ENCODE results near the gene TM4SF4.

TM4SF4 gene

DNA sequence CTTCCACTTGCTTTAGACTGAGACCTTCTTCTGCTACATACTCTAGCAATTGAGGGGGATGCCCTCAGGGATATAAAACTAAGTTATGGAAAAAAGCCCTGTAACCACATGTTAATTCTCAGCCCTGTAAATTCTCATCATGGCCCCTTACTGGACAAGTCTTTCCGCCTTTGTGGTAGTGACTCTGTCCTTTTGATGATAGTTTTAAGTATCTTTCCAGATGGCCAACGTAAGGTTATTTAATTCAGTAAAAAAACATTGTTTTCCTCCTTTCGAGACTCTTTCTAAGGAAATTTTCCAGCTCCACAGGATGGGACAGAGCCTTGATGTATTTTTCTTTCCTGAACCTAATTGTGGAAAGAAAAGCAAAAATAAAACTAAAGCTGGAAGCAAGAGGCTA lies 25.3 kb upstream of the TM4SF4 start:
- Histone ChIP-seq H3K27ac (ENCODE audit: low read depth, low read length) (no peak overlapping the region), H3K4me3 (ENCODE audit: insufficient read depth, low read length, poor library complexity, severe bottlenecking) (no peak overlapping the region), H3K9ac (ENCODE audit: low read length) (no peak overlapping the region), H3F3A (ENCODE audit: insufficient read depth) (no peaks in the 10 kb centered on the region), H3K4me2 (ENCODE audit: low read depth, low read length, poor library complexity, severe bottlenecking) (no peak overlapping the region), H3K36me3 (ENCODE audit: low read length) (no peaks in the 10 kb centered on the region), H3K9me3 (ENCODE audit: insufficient read depth, low read length) (peaks cover 7% of the 10 kb centered on the region; the same call in 1 of the 2 replicates), H2AFZ (ENCODE audit: low read depth, low read length, severe bottlenecking) (no peak overlapping the region), H3K79me2 (ENCODE audit: insufficient read depth, low read length) (no peaks in the 10 kb centered on the region), H3K27me3 (ENCODE audit: low read length) (no peaks in the 10 kb centered on the region), H4K20me1 (ENCODE audit: low read depth, low read length) (no peaks in the 10 kb centered on the region), H3K9me2 (replicated peaks; ENCODE audit: insufficient read depth, low read length) (no peaks in the 10 kb centered on the region)
- TF ChIP-seq EZH2phosphoT487 (conservative IDR thresholded peaks at IDR 0.05; ENCODE audit: low read length) = no peak
- TF ChIP-seq, protein P1, sequence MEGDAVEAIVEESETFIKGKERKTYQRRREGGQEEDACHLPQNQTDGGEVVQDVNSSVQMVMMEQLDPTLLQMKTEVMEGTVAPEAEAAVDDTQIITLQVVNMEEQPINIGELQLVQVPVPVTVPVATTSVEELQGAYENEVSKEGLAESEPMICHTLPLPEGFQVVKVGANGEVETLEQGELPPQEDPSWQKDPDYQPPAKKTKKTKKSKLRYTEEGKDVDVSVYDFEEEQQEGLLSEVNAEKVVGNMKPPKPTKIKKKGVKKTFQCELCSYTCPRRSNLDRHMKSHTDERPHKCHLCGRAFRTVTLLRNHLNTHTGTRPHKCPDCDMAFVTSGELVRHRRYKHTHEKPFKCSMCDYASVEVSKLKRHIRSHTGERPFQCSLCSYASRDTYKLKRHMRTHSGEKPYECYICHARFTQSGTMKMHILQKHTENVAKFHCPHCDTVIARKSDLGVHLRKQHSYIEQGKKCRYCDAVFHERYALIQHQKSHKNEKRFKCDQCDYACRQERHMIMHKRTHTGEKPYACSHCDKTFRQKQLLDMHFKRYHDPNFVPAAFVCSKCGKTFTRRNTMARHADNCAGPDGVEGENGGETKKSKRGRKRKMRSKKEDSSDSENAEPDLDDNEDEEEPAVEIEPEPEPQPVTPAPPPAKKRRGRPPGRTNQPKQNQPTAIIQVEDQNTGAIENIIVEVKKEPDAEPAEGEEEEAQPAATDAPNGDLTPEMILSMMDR (IDR thresholded peaks at IDR 0.05; ENCODE audit: insufficient read depth, low read length, poor library complexity, severe bottlenecking) = no peak

DNA sequence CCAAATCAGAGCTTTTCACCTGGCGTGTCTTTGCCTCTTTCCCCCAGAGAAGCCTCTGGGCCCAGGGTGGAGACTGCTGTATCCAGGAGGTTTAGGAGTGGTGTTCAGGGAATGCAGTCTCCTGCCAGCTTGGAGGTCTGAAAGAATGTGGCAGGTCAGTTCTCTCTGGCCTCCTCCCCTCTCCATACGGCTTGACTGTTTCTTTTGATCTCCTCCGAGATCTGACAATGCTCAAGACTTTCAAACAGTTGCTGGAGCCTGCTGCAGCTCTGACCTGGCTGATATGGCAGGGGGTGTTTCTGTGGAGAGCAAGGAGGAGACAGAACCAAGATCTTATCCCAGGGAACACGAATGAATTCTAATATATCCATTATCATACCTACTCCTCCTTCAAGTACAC lies 24.7 kb upstream of the TM4SF4 start:
- Histone ChIP-seq H3K9me3 (ENCODE audit: insufficient read depth, low read length) (peaks cover 7% of the 10 kb centered on the region; the same call in 1 of the 2 replicates), H3K27ac (ENCODE audit: low read depth, low read length) (no peak overlapping the region), H3K4me2 (ENCODE audit: low read depth, low read length, poor library complexity, severe bottlenecking) (no peak overlapping the region)

DNA sequence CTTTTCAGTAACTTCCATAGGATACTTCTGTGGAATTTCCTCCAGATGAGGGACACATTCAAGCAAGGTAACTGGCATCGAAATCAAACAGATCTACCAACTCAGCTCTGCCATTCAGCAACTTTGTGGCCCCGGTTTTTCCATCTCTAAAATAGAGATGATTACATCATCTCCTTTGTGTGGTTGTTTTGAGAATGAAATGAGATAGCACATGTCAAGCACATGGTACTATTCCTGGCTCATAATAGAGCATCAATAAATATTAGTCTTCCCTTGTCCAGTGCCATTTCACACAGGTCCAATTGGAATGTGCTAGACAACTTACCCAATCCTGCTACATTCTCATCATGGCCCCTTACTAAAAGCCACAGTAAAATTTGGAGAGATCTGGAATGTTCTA lies 24.2 kb upstream of the TM4SF4 start:
- H4K20me1 ChIP-seq (ENCODE audit: low read depth, low read length) = no peaks in the 10 kb centered on the region
- TF ChIP-seq EZH2phosphoT487 (conservative IDR thresholded peaks at IDR 0.05; ENCODE audit: low read length) = no peak
- TF ChIP-seq, protein P1 (IDR thresholded peaks at IDR 0.05; ENCODE audit: insufficient read depth, low read length, poor library complexity, severe bottlenecking) = no peak
- H3K9me2 ChIP-seq (replicated peaks; ENCODE audit: insufficient read depth, low read length) = no peaks in the 10 kb centered on the region
- no peak overlapping the region for H2AFZ ChIP-seq (ENCODE audit: low read depth, low read length, severe bottlenecking)
- H3K36me3 ChIP-seq (ENCODE audit: low read length) = no peaks in the 10 kb centered on the region
- no peaks in the 10 kb centered on the region for H3K79me2 ChIP-seq (ENCODE audit: insufficient read depth, low read length)
- H3K27ac ChIP-seq (ENCODE audit: low read depth, low read length) = no peak overlapping the region
- peaks cover 7% of the 10 kb centered on the region; the same call in 1 of the 2 replicates for H3K9me3 ChIP-seq (ENCODE audit: insufficient read depth, low read length)
- no peak overlapping the region for H3K4me3 ChIP-seq (ENCODE audit: insufficient read depth, low read length, poor library complexity, severe bottlenecking)
- no peak overlapping the region for H3K9ac ChIP-seq (ENCODE audit: low read length)
- H3F3A ChIP-seq (ENCODE audit: insufficient read depth) = no peaks in the 10 kb centered on the region
- H3K4me2 ChIP-seq (ENCODE audit: low read depth, low read length, poor library complexity, severe bottlenecking) = no peak overlapping the region
- no peaks in the 10 kb centered on the region for H3K27me3 ChIP-seq (ENCODE audit: low read length)

More for the DNA sequence above, 24.7 kb upstream of the TM4SF4 start:
- H3K27me3 ChIP-seq (ENCODE audit: low read length) = no peaks in the 10 kb centered on the region
- H3F3A ChIP-seq (ENCODE audit: insufficient read depth) = no peaks in the 10 kb centered on the region
- H4K20me1 ChIP-seq (ENCODE audit: low read depth, low read length) = no peaks in the 10 kb centered on the region
- no peaks in the 10 kb centered on the region for H3K36me3 ChIP-seq (ENCODE audit: low read length)
- no peaks in the 10 kb centered on the region for H3K9me2 ChIP-seq (replicated peaks; ENCODE audit: insufficient read depth, low read length)
- TF ChIP-seq, protein P1 (IDR thresholded peaks at IDR 0.05; ENCODE audit: insufficient read depth, low read length, poor library complexity, severe bottlenecking) = no peak
- no peak for TF ChIP-seq EZH2phosphoT487 (conservative IDR thresholded peaks at IDR 0.05; ENCODE audit: low read length)
- no peak overlapping the region for H3K9ac ChIP-seq (ENCODE audit: low read length)
- H2AFZ ChIP-seq (ENCODE audit: low read depth, low read length, severe bottlenecking) = no peak overlapping the region
- no peak overlapping the region for H3K4me3 ChIP-seq (ENCODE audit: insufficient read depth, low read length, poor library complexity, severe bottlenecking)
- no peaks in the 10 kb centered on the region for H3K79me2 ChIP-seq (ENCODE audit: insufficient read depth, low read length)

Measured in SU-DHL-6 (cell line).